ENCODE measurements around the gene EXOC3L1. TPM values are rescaled to one million over a fixed set of nuclear protein-coding genes. Genes with fewer than 3 reads are reported as not detected.
A peak's percentile ranks its signal among the peaks of the same experiment; 100 is the strongest.

Gene EXOC3L1
- total RNA-seq, 1 experiment from 2014 or later = 10.3 TPM

DNA sequence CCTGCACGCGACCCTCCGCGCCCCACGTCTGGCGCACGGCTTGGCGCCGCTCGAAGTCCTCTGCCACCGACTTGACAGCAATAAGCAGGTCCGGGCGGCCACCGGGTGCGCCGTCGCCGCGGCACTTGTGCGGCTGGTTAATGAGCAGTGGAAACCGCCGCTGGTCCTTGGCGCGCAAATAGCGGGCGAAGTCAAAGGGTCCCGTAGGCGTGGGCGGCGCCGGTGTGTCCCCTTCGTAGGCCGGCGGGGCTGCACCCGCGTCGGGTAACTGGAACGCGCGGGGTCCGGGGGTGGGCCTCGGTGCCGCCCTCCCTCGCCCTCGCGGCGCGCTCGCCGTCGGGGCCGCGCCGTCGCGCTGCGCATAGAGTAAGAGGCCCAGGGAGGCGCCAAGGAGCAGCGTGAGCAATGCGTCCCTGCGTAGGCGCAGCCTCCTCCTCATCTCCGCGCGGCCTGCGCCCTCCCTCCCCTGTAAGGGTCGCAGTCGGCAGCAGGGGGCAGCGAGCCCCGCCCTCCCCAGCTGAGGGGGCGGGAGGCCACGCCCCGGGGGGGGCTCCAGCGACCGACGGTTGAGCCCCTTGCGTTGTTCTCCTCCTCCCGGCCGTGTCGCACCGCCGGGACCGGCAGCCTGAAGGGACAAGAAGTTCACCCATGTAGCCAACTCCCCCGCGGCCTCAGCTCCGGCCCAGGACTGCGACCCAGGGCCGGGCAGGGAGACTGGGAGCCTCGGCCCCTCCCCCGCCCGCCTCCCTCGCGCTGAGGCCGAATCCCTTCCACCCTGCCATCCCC is 39.7 kb downstream of the EXOC3L1 start:
- DNase-seq (ENCODE audit: low read depth) = peak; percentile 52

- no peak for DNase-seq (ENCODE audit: low read depth)
Measured at GRCh38 chr16:67149276-67150046, 40.5 kb downstream of the EXOC3L1 start.

- DNase-seq (ENCODE audit: low read depth) = no peak
Measured at GRCh38 chr16:67148656-67149275, 41.2 kb downstream of the EXOC3L1 start.

- DNase-seq (ENCODE audit: low read depth) = no peak
Measured at GRCh38 chr16:67148221-67148620, 41.7 kb downstream of the EXOC3L1 start.

DNA sequence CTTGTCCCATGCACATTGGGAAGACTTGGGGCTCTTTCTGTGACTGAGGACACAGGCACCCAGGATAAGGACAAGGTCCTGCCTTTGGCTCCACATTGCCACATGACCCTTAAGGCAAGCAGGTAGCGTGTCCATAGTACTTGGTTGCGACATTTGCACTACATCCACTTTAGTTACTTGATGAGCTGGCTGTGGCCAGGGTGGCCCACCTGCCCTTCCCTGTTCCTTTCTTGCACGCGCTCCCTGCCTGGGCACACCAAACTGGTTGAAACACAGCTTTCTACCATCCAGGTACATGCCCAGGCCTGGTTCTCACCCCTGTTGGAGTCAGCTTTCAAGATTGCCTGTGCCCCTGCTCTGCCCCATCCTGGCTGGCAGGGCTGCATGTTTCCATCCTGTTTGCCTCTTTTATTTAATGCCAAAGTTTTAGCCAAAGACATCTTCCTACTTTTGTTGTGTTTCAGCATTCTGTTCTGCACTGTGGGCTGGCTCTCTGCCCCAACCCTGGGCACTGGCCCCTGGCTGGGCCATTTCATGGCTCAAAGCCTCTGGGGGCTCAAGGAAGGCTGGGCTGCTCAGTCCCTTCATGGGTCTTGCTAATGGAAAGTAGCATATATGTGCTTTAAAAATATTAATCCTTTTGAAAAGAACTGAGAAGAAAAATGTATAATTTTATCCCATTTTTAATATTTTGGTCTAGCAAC is 42.3 kb downstream of the EXOC3L1 start:
- DNase-seq (ENCODE audit: low read depth) = no peak

GRCh38 chr16:67146523-67147357 is 43.2 kb downstream of the EXOC3L1 start:
- no peak for DNase-seq (ENCODE audit: low read depth)

DNA sequence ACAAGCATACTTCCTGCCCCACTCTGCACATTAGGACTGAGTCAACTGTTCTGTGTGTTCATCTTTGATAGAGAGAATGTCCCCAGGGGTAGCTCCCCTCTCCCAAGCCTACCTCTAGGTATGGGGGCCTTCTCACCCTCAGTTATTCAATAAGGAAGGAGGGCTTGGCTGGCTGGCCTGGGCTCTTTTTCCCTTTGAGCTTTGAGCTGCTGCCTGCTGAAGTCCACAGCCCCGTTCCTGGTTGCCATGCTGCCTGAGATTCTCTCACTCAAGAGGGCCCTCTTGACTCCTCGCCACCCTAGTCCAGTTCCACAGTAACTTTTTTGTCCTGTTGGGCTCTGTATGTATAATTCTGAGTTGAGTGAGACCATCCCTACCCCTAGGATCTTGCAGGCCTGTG is 44.2 kb downstream of the EXOC3L1 start:
- no peak for DNase-seq (ENCODE audit: low read depth)

DNA sequence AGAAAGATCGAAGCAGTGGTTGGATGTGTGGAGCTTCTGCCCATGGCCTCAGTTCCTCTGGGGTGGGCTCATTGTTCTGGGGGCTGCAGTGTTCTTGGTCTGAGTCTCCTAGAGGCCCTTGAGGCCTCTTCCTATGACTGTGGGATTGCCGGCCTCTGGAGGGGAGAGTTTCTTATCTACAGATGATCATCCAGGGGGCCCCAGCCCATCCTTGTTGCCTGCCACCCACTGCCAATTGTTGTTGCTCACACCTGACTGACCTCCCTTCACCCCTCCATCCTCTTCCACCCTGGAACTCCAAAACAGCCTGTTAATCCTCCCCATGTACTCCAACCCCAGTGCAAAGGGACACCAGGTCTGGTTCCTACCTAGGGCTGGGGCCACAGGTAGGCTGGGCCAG is 45.0 kb downstream of the EXOC3L1 start:
- no peak for DNase-seq (ENCODE audit: low read depth)

DNA sequence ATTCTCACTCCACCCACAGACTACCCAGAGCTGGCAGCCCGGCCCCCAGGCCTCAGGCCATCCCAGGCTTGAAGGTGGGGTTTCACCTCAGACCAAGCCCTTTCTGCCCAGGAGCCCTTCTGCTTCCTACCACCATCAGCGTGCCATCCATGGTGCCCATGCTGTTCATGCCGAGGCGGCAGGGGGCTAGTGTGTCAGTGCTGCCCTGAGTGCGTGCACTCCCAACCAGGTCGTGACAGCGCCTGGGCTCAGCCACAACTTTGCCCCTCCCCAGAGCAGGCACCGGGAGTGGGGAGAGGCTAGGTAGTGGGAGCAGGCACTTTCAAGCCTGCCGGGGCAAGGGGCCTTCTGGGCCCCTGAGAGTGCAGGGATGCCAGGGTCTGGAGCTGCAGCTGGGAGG is 47.6 kb downstream of the EXOC3L1 start:
- no peak for DNase-seq (ENCODE audit: low read depth)

DNA sequence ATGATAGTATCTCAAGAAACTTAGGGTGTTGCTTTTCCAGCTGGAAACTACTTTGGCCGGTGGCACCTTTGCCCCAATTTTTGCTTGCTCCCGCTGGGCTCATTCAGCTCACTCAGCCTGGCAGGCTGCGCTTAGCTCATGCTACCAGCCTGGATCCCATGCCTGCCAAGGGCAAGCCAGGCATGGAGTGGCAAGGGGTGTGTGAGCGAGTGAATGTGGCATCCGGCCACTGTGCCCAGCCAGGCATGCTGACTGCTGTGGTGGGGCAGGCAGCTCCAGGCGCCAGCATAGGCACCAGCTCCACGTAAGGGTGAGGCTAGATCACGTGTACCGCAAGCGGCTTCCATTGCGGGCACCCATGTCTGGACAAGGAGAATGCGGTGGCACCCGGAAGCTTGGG is 48.5 kb downstream of the EXOC3L1 start:
- DNase-seq (ENCODE audit: low read depth) = no peak

- DNase-seq (ENCODE audit: low read depth) = no peak
Measured at GRCh38 chr16:67137605-67138004, 52.3 kb downstream of the EXOC3L1 start.

Other genes starting within 250 kb of the EXOC3L1 start
- gene CES3, start 228.9 kb downstream of the EXOC3L1 start, total RNA-seq (2014; rRNA removed) = 0.75 and 0.96 TPM in 2 replicates
- gene CES4A, start 201.5 kb downstream of the EXOC3L1 start, total RNA-seq (2014; rRNA removed) = 0.06 and 0.77 TPM in 2 replicates
- gene CBFB, start 161.0 kb downstream of the EXOC3L1 start, total RNA-seq (2014; rRNA removed) = 121 and 123 TPM in 2 replicates
- gene PHAF1, start 80.2 kb downstream of the EXOC3L1 start, total RNA-seq (2014; rRNA removed) = 16.1 and 24.3 TPM in 2 replicates
- gene B3GNT9, start 39.1 kb downstream of the EXOC3L1 start, total RNA-seq (2014; rRNA removed) = 75.5 and 85.0 TPM in 2 replicates
- 31.2 and 46.0 TPM in 2 replicates for gene TRADD, start 30.2 kb downstream of the EXOC3L1 start, total RNA-seq (2014; rRNA removed)
- gene FBXL8, start 30.2 kb downstream of the EXOC3L1 start, total RNA-seq (2014; rRNA removed) = 24.5 and 32.5 TPM in 2 replicates
- gene HSF4, start 25.4 kb downstream of the EXOC3L1 start, total RNA-seq (2014; rRNA removed) = 19.4 and 29.1 TPM in 2 replicates
- gene NOL3, start 19.6 kb downstream of the EXOC3L1 start, total RNA-seq (2014; rRNA removed) = 58.0 and 58.6 TPM in 2 replicates
- 21.5 and 25.8 TPM in 2 replicates for gene MATCAP1, start 6.2 kb downstream of the EXOC3L1 start, total RNA-seq (2014; rRNA removed)
- 126 and 153 TPM in 2 replicates for gene E2F4, start 2.0 kb upstream of the EXOC3L1 start, total RNA-seq (2014; rRNA removed)
- 1.8 and 1.9 TPM in 2 replicates for gene ELMO3, start 9.0 kb upstream of the EXOC3L1 start, total RNA-seq (2014; rRNA removed)
- 32.0 and 43.3 TPM in 2 replicates for gene TMEM208, start 37.0 kb upstream of the EXOC3L1 start, total RNA-seq (2014; rRNA removed)
- 27.0 and 29.7 TPM in 2 replicates for gene FHOD1, start 57.3 kb upstream of the EXOC3L1 start, total RNA-seq (2014; rRNA removed)
- gene SLC9A5, start 58.8 kb upstream of the EXOC3L1 start, total RNA-seq (2014; rRNA removed) = 0.98 and 1.3 TPM in 2 replicates
- 0.32 and 0.57 TPM in 2 replicates for gene PLEKHG4, start 89.4 kb upstream of the EXOC3L1 start, total RNA-seq (2014; rRNA removed)
- not detected in 2 replicates for gene KCTD19, start 136.6 kb upstream of the EXOC3L1 start, total RNA-seq (2014; rRNA removed)
- not detected in 2 replicates for gene LRRC36, start 136.7 kb upstream of the EXOC3L1 start, total RNA-seq (2014; rRNA removed)
- gene TPPP3, start 203.4 kb upstream of the EXOC3L1 start, total RNA-seq (2014; rRNA removed) = 11.9 and 17.6 TPM in 2 replicates
- gene ZDHHC1, start 226.3 kb upstream of the EXOC3L1 start, total RNA-seq (2014; rRNA removed) = 9.9 and 13.5 TPM in 2 replicates
- gene HSD11B2, start 241.0 kb upstream of the EXOC3L1 start, total RNA-seq (2014; rRNA removed) = 0.17 and 0.58 TPM in 2 replicates

Measured in LHCN-M2 (cell line).